Muscle of leg (tissue), 11 donors: ENCODE results near the gene LRMDA. TPM values are rescaled to one million over a fixed set of nuclear protein-coding genes. Genes with fewer than 3 reads are reported as not detected.
A peak's percentile ranks its signal among the peaks of the same experiment; 100 is the strongest.

Experiments used
- DNase-seq: peaks from one replicate; pipeline ENCODE4 v3.0.0; 2013
- H3K27ac ChIP-seq: one replicate; pipeline ENCODE4 v1.5.1; 2013; ENCODE audit warnings: mild to moderate bottlenecking, low read length, control low read depth
- H3K27me3 ChIP-seq: one replicate; pipeline ENCODE4 v1.6.1; 2013; ENCODE audit warnings: low read length; ENCODE audit not compliant: control insufficient read depth, insufficient read depth
- H3K36me3 ChIP-seq: one replicate; pipeline ENCODE4 v1.6.1; 2013; ENCODE audit warnings: low read length; ENCODE audit not compliant: control insufficient read depth, insufficient read depth
- H3K4me1 ChIP-seq: one replicate; pipeline ENCODE4 v1.6.1; 2013; ENCODE audit warnings: low read length; ENCODE audit not compliant: control insufficient read depth, insufficient read depth
- H3K4me3 ChIP-seq: one replicate; pipeline ENCODE4 v1.5.1; 2013; ENCODE audit warnings: low read length, control low read depth
- H3K9me3 ChIP-seq: replicated peaks from 2 replicates; pipeline ENCODE4 v1.6.1; 2013; ENCODE audit warnings: low read depth, low read length; ENCODE audit not compliant: control insufficient read depth
- WGBS: methylation state at CpG from one replicate; pipeline ENCODE4 v1.1.5; 2013; ENCODE audit warnings: missing lambda C conversion rate; ENCODE audit not compliant: insufficient coverage; 5-methylcytosine and 5-hydroxymethylcytosine counted together
- polyA plus RNA-seq, 8 donors: library from polyadenylated mRNA; unstranded; fragments of 120-200 nt; gene quantifications; one replicate each; pipeline versions ENCODE4 v1.2.1 to v1.2.3, GENCODE V29; 2013; ENCODE audit warnings: inconsistent platforms in 1 of 8, low replicate concordance in 1 of 8; ENCODE audit not compliant: insufficient read length in 8 of 8, insufficient read depth in 1 of 8
- total RNA-seq: library from RNA; stranded (reverse); fragments of 120-200 nt; gene quantifications from one replicate; pipeline ENCODE4 v1.2.4, GENCODE V29; 2013

The LRMDA gene
- total and polyA plus RNA-seq, 9 donors, result 4.8 to 7.9 (median 5.7) TPM

DNA sequence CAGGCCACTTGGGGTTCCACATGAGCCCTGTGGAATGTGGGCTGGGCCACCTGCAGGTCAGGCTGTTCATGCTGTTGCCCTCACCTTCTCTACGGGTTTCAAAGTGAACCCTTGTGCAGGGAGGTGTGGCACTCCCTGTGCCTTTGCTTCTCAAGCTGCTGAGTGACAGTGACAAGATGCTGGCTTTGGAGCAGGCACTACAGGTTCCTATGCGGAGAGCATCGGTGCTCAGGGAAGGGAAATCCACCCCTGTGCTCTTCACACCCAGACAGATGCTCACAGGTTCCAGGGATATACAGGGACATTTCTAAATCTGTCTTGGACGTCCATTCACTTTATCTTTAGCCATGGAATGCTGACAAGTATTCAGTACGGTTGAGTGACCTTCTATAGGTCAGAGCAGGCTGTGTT, 1005.0 kb downstream of the LRMDA start:
- H3K9me3 ChIP-seq, result no peaks in the 10 kb centered on the region
- H3K4me3 ChIP-seq, result no peak overlapping the region
- DNase-seq, result peak; percentile 59
- WGBS, result 40% methylated on average over 1 of the region's 5 CpGs
- no peak overlapping the region for H3K27ac ChIP-seq
- peaks cover 22% of the 10 kb centered on the region for H3K4me1 ChIP-seq
- no peaks in the 10 kb centered on the region for H3K36me3 ChIP-seq
- no peaks in the 10 kb centered on the region for H3K27me3 ChIP-seq

DNA sequence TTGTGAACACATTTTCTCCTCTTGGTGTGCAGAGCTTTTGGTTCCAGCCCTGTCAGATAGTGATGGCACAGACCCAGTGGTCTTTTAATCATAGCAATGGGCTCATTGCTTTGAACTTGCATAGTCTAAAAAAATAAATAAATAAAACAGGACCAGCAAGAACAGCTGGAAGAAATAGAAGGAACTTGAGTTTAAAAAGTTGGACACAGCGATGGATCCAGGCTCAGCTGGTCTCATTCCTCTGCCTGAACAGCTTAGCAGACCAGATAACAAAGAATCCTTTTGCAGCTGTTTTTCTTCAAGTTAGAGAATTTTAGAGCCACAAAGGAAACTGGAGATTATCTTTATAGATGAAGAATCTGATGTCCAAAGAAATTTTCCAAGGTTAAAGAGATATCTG, 1005.6 kb downstream of the LRMDA start:
- H3K9me3 ChIP-seq, result no peaks in the 10 kb centered on the region
- peak; percentile 91 for DNase-seq
- whole genome bisulfite sequencing, result 50% methylated on average over 1 of the region's 1 CpG
- peaks cover 22% of the 10 kb centered on the region for H3K4me1 ChIP-seq
- no peaks in the 10 kb centered on the region for H3K36me3 ChIP-seq
- no peaks in the 10 kb centered on the region for H3K27me3 ChIP-seq
- no peak overlapping the region for H3K27ac ChIP-seq
- no peak overlapping the region for H3K4me3 ChIP-seq

DNA sequence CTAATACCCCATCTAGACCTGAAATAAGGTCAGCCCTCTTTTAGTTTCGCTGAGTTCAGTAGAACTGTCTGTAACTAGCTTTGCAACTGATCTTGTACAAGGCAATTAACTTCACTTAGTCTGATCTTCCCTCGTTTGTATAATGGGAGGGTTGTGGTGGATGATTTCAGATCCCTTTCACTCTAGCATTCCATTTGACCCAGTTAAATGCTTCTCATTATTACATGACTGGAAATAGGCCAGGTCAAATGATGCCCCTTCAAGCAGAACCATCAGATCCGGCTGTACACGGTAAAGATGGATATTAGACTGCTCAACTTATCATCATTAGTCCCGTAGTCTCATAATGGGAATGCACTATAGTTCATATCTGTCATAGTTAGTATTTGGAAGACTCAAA, 1009.0 kb downstream of the LRMDA start:
- Histone ChIP-seq H3K27ac (no peak overlapping the region), H3K27me3 (no peaks in the 10 kb centered on the region), H3K36me3 (no peaks in the 10 kb centered on the region), H3K9me3 (no peaks in the 10 kb centered on the region), H3K4me1 (peaks cover 8% of the 10 kb centered on the region), H3K4me3 (no peak overlapping the region)
- no peak for DNase-seq
- no CpG with 5 or more reads among the region's 5 CpGs for WGBS

DNA sequence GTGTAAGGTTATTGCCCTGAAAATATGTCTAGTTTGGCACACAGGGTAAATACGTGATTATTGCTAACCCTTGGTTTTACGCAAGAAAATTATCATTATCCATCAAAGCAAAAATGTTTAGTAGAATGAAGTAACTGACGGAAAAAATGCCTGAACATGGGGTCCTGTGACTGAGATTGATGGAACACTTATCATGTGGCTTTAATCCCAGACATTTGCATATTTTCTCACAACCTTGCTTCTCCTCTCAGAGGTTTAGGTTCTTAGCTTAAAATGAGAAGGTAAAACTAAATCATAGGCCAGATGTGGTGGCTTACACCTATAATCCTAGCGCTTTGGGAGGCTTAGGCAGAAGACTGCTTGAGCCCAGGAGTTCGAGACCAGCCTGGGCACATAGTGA, 1010.7 kb downstream of the LRMDA start:
- H3K27me3 ChIP-seq, result no peaks in the 10 kb centered on the region
- no peak overlapping the region for H3K4me3 ChIP-seq
- H3K36me3 ChIP-seq, result no peaks in the 10 kb centered on the region
- H3K27ac ChIP-seq, result no peak overlapping the region
- no peaks in the 10 kb centered on the region for H3K9me3 ChIP-seq
- DNase-seq, result no peak
- H3K4me1 ChIP-seq, result no peaks in the 10 kb centered on the region
- no CpG with 5 or more reads among the region's 5 CpGs for WGBS

DNA sequence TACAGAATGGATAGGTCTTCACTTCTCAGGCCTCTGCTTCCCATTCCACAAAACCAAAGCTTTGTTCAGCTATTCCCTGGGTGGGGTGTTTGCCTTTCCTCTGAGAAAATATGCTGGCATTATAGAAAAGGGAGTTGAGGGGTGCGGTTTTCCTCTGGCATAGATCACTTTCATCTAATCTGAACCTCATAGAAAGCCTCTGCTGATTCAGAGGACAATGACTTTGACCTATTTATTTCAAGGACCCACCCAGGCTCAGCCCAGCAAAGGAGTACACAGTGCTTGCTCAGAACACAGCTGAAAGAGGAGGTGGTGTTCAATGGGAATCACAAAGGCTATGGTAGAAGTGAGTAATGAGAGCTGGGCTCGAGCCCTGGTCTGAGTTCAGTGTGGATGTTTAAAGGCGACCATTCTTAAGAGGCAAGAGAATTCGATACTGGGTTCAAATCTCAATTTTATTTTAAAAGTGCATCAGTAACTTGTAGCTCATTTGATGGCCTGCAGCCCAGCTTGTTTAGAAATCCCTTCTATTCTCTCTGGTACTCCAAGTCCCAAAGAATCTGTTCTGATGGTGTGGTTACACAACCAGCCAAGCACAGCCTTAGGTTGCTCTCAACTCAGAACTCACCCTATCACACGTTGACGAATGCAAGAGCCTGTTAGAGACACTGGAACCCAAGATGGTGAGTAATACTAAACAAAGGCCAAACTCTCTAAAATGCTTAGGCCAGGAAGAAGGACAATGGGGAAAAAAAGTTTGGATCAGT, 1012.8 kb downstream of the LRMDA start:
- Histone ChIP-seq H3K4me1 (no peaks in the 10 kb centered on the region), H3K27me3 (no peaks in the 10 kb centered on the region), H3K9me3 (no peaks in the 10 kb centered on the region), H3K4me3 (no peak overlapping the region), H3K27ac (no peak overlapping the region), H3K36me3 (no peaks in the 10 kb centered on the region)
- DNase-seq, result no peak
- 50% methylated on average over 1 of the region's 6 CpGs for WGBS

DNA sequence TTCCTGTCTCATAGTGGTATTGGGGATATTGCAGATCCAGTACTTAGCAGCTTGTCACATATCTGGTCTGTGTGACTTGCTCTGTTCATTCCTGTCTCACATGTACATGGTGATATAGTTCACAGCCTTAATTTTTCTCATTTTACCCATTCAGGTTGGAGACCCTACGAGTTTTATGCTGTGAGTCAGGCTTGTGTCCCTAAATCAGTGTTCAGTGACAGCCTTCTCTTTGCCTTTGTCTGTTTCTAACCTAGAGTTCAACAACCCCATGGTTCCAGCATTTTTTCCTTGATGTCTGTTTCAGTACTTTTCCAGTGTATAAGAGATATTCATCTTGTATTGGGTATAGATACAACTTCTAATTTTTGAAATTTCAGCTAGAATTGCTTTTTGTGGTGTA, 1016.2 kb downstream of the LRMDA start:
- H3K4me3 ChIP-seq, result no peak overlapping the region
- 86% methylated on average over 1 of the region's 1 CpG for WGBS
- no peak overlapping the region for H3K27ac ChIP-seq
- no peaks in the 10 kb centered on the region for H3K4me1 ChIP-seq
- H3K36me3 ChIP-seq, result no peaks in the 10 kb centered on the region
- H3K27me3 ChIP-seq, result no peaks in the 10 kb centered on the region
- DNase-seq, result no peak
- no peaks in the 10 kb centered on the region for H3K9me3 ChIP-seq

DNA sequence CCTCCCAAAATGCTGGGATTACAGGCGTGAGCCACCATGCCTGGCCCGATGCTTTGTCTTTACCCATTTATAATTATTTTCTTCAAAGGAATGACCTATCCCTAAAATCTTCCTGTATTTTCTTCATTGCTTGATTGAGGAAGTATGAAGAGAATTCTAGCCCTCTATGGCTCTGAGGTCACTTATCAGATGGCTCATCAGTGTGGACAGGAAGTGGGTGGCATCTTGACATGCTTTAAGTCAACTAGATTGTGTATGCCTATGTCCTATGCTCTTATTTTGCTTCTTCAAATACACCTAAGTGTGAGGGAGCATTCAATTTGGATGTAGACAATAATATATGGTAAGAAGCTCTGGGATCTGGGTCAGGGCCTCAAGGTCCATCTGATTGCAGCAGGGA, 1020.5 kb downstream of the LRMDA start:
- no peaks in the 10 kb centered on the region for H3K9me3 ChIP-seq

DNA sequence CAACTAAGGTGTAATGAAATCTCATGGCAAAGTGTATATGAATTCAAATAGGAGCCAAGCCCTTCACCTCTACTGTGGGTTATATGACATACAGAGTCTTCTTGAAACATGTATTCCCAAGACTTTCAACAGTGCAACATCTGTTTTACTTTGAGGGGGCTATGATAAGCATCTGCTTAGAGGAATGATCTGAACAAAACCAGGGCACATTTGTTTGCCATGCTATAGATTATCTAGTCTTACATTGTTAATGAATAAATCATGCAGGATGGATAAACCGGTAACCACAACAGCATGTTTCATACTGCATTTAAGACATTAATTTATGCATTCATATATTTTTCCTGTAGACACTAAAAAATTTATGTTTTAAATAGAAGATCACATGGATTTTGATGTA, 1021.9 kb downstream of the LRMDA start:
- Histone ChIP-seq H3K36me3 (no peaks in the 10 kb centered on the region), H3K4me3 (no peak overlapping the region), H3K27ac (no peak overlapping the region), H3K27me3 (no peaks in the 10 kb centered on the region), H3K4me1 (no peaks in the 10 kb centered on the region), H3K9me3 (no peaks in the 10 kb centered on the region)
- no peak for DNase-seq
- no CpG with 5 or more reads among the region's 1 CpG for WGBS

More for the DNA sequence above, 1020.5 kb downstream of the LRMDA start:
- no peak for DNase-seq
- H3K36me3 ChIP-seq, result no peaks in the 10 kb centered on the region
- H3K4me3 ChIP-seq, result no peak overlapping the region
- no peaks in the 10 kb centered on the region for H3K27me3 ChIP-seq
- WGBS, result no CpG with 5 or more reads among the region's 2 CpGs
- H3K27ac ChIP-seq, result no peak overlapping the region
- H3K4me1 ChIP-seq, result no peaks in the 10 kb centered on the region

DNA sequence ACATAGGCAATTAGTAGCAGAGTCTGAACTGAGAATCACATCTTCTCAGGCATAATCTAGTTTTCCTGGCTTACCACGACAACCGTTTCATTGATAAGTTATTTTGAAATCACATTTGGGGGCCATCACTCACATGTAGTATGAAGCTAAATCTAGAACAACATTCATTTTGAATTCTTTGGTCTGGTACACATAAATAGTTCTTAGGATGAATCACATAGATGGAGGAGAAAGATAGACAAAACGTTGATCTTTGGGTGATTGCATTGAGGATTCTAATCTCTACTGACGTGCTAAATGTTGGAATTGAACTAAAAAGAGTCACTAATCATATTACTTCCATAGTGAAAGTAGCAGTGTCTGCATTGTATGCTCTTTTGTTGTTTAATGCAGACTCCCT, 1022.6 kb downstream of the LRMDA start:
- H3K4me3 ChIP-seq, result no peak overlapping the region
- WGBS, result no CpG with 5 or more reads among the region's 4 CpGs
- H3K4me1 ChIP-seq, result no peaks in the 10 kb centered on the region
- DNase-seq, result no peak
- no peaks in the 10 kb centered on the region for H3K27me3 ChIP-seq
- no peaks in the 10 kb centered on the region for H3K36me3 ChIP-seq
- no peaks in the 10 kb centered on the region for H3K9me3 ChIP-seq
- H3K27ac ChIP-seq, result no peak overlapping the region

DNA sequence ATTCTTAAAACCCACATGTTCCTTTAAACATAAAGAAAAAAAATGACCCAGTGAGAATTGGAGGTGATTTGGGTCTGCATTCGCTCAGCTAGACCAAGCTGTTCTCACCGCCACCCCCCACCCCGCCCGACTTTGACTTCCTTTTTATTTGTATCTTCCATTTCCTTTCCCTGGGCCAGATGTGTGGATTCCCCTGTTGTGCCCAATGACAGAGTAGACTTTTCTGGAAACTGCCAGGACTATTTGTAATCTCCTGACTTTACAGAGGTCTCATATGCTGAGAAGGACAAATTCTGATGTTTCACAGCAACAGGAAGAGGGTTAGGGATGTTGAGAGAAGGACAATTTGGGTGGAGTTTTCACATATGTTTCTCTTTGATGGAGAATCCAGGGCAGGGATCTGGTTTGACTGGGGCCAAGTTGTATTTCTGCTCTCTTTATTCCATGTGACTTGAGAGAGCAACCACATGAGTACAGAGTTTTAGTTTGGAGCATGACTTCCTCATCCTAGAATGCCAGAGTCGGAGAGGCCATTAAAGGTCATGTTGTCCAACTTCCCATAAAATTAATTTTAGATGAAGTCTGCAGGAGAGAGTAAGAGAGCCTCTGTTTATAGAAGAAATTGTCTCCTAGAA, 1023.2 kb downstream of the LRMDA start:
- Histone ChIP-seq H3K36me3 (no peaks in the 10 kb centered on the region), H3K4me1 (no peaks in the 10 kb centered on the region), H3K27me3 (no peaks in the 10 kb centered on the region), H3K9me3 (no peaks in the 10 kb centered on the region), H3K27ac (no peak overlapping the region), H3K4me3 (no peak overlapping the region)
- no CpG with 5 or more reads among the region's 5 CpGs for WGBS
- peak; percentile 45 for DNase-seq
